Measurements from ENCODE around the gene ARMC7.

ARMC7 gene

DNA sequence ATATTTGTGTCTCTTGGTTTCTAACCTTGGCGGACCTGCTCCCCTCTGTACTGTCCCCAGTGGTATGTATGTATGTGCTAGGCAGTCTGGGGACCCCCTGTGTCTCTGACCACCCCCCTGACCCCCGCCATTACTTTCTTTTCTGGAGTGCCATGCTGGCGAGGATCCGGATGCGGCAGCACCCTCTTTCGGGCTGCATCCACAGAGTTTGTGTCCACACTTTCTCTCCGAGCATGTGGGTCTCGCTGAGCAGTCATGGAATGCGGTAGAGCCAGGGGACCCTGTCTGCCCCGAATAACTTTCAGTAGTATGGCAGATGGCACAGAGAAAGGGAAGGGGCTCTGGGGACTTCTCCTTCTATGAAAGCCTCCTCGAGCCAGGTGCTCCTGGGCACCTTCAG, 45.7 kb upstream of the ARMC7 start:
- H3K9me3 ChIP-seq (ENCODE audit: control extremely low read depth in 1 of 5, control insufficient read depth in 4 of 5, insufficient read depth in 2 of 5, low read depth in 1 of 5, low read length in 4 of 5), result no peaks in the 10 kb centered on the region
- peaks cover 9 to 58% (median 45%) of the 10 kb centered on the region in 4 experiments for H3K36me3 ChIP-seq (ENCODE audit: control insufficient read depth in 4 of 4, insufficient read depth in 4 of 4, low read length in 3 of 4)
- no peak for DNase-seq
- H3K4me1 ChIP-seq (ENCODE audit: control extremely low read depth in 1 of 4, control insufficient read depth in 4 of 4, insufficient read depth in 4 of 4, low read length in 3 of 4), result peaks cover 1 to 26% (median 26%) of the 10 kb centered on the region in 4 experiments
- no peaks in the 10 kb centered on the region for H3K27me3 ChIP-seq (replicated peaks in 2 of 5; ENCODE audit: control insufficient read depth in 4 of 5, insufficient read depth in 5 of 5, low read length in 4 of 5)
- ChIA-PET POLR2A (no interaction called here), CTCF (interaction anchor here (0.9 to 9.9 kb wide), 6 partner anchors 9 to 67 kb away, joined by 3 to 107 read pairs (median 4); partner anchors contain the start of genes ARMC7 and NT5C)
- H3K4me3 ChIP-seq (ENCODE audit: control insufficient read depth in 1 of 7, extremely low read depth in 1 of 7, insufficient read depth in 4 of 7, low read depth in 2 of 7, low read length in 6 of 7), result no peak overlapping the region
- WGBS (ENCODE audit: insufficient coverage), result 89% methylated on average over 11 of the region's 11 CpGs
- no peak overlapping the region for H3K27ac ChIP-seq (ENCODE audit: insufficient read depth in 1 of 2, low read depth in 1 of 2, low read length in 2 of 2, poor library complexity in 1 of 2, severe bottlenecking in 2 of 2)

DNA sequence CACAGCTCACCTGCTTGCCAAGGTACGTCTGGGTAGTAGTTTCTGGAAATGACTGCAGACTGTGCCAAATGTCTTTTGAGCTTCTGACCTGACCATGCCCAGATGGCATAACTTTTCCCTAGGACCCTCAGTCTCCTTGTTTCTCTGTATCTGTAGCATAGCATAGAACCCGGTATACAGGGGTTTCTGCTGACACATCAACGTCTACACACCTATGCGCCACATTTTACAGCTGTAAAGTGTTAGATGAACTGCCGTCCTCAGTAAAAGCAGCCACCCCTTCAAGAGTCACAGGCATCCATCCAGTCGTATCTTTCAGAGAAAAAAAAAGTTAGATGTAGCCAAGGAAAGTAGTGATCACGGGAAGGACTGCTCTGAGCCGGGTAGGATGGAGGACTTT, 45.3 kb upstream of the ARMC7 start:
- POLR2A ChIA-PET, result no interaction called here
- no peaks in the 10 kb centered on the region for H3K9me3 ChIP-seq (ENCODE audit: control extremely low read depth in 1 of 5, control insufficient read depth in 4 of 5, insufficient read depth in 2 of 5, low read depth in 1 of 5, low read length in 4 of 5)
- CTCF ChIA-PET, result interaction anchor here (0.6 to 9.9 kb wide), 7 partner anchors 8 to 137 kb away, joined by 3 to 107 read pairs (median 3); partner anchors contain the start of gene NT5C
- 96% methylated on average over 8 of the region's 8 CpGs for WGBS (ENCODE audit: insufficient coverage)
- peaks cover 9 to 55% (median 44%) of the 10 kb centered on the region in 4 experiments for H3K36me3 ChIP-seq (ENCODE audit: control insufficient read depth in 4 of 4, insufficient read depth in 4 of 4, low read length in 3 of 4)
- H3K27ac ChIP-seq (ENCODE audit: insufficient read depth in 1 of 2, low read depth in 1 of 2, low read length in 2 of 2, poor library complexity in 1 of 2, severe bottlenecking in 2 of 2), result no peak overlapping the region
- no peak overlapping the region for H3K4me3 ChIP-seq (ENCODE audit: control insufficient read depth in 1 of 7, extremely low read depth in 1 of 7, insufficient read depth in 4 of 7, low read depth in 2 of 7, low read length in 6 of 7)
- peaks cover 1 to 26% (median 24%) of the 10 kb centered on the region in 4 experiments for H3K4me1 ChIP-seq (ENCODE audit: control extremely low read depth in 1 of 4, control insufficient read depth in 4 of 4, insufficient read depth in 4 of 4, low read length in 3 of 4)
- no peak for DNase-seq
- no peaks in the 10 kb centered on the region for H3K27me3 ChIP-seq (replicated peaks in 2 of 5; ENCODE audit: control insufficient read depth in 4 of 5, insufficient read depth in 5 of 5, low read length in 4 of 5)

DNA sequence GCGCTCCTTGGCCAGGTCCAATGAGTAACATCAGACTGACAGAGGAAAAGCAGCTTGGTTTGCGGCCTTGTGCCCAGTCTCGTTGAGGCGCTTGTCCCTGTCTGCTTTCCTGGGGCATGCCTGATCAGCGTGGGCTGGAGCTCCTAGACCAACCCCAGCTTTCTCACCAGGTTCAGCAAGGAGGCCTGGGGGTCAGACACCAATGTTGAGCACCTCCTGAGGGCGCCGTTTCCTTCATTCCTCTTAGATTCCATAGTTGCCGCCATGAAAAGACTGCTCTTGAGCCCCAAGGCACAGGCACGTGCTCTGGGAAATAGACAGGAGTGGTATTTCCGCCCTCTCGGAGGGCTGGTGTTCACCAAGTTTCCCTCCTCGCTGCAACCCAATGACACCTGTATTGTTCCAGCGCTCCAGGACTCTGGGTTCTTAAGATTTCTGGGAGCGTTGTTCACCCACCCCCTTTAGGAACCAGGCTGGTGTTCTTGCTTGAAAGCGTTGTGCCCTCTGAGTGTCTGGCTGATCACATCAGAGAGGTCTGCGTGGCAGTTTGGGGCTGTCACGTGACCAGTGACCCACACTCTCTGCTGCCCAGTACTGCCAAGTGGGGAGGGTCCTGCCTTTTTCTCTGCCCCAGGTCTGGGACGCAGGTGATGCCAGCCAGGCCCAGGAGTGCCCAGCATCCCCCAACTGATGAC, 44.8 kb upstream of the ARMC7 start:
- Histone ChIP-seq H3K36me3 (ENCODE audit: control insufficient read depth in 4 of 4, insufficient read depth in 4 of 4, low read length in 3 of 4) (peaks cover 9 to 50% (median 43%) of the 10 kb centered on the region in 4 experiments), H3K4me1 (ENCODE audit: control extremely low read depth in 1 of 4, control insufficient read depth in 4 of 4, insufficient read depth in 4 of 4, low read length in 3 of 4) (peaks cover 0 to 21% (median 19%) of the 10 kb centered on the region in 4 experiments), H3K9me3 (ENCODE audit: control extremely low read depth in 1 of 5, control insufficient read depth in 4 of 5, insufficient read depth in 2 of 5, low read depth in 1 of 5, low read length in 4 of 5) (no peaks in the 10 kb centered on the region), H3K4me3 (ENCODE audit: control insufficient read depth in 1 of 7, extremely low read depth in 1 of 7, insufficient read depth in 4 of 7, low read depth in 2 of 7, low read length in 6 of 7) (no peak overlapping the region), H3K27ac (ENCODE audit: insufficient read depth in 1 of 2, low read depth in 1 of 2, low read length in 2 of 2, poor library complexity in 1 of 2, severe bottlenecking in 2 of 2) (no peak overlapping the region), H3K27me3 (replicated peaks in 2 of 5; ENCODE audit: control insufficient read depth in 4 of 5, insufficient read depth in 5 of 5, low read length in 4 of 5) (no peaks in the 10 kb centered on the region)
- CTCF ChIA-PET, result interaction anchor here (0.6 to 9.9 kb wide), 8 partner anchors 8 to 137 kb away, joined by 3 to 107 read pairs (median 4); partner anchors contain the start of gene NT5C
- no peak for DNase-seq
- 97% methylated on average over 16 of the region's 18 CpGs for WGBS (ENCODE audit: insufficient coverage)
- POLR2A ChIA-PET, result no interaction called here

DNA sequence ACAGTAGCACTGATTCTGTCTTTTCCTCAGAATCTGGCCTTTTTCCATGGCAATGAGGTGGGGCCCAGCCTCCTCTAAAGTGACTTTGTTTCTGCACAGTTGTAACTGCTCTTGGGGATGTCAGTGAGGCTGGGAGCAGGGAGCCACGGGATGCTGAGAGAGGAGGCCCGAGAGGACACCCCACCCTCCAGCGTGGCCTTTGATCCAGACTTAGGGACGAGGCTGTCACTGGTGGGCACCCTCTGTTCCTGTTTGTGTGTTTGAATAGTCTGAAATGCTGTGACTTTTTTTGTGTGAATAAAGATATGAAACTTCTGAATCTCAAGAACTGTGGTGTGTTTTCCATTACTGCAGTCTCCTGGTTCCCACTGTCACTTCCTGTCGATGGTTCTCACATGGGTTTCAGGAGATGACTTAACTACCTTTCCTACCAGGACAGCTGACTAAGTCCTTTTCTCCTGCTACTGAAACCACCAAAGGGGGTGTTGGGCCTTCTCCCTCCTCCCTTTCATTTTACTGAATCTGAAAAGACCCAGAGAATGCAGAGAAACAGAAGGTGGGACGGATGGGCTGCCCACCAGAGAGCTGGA, 44.1 kb upstream of the ARMC7 start:
- ChIA-PET CTCF (interaction anchor here (0.9 to 1.5 kb wide), 2 partner anchors 14 to 54 kb away, joined by 4 read pairs; no protein-coding TSS in a partner anchor), POLR2A (no interaction called here)
- Histone ChIP-seq H3K4me1 (ENCODE audit: control extremely low read depth in 1 of 4, control insufficient read depth in 4 of 4, insufficient read depth in 4 of 4, low read length in 3 of 4) (peaks cover 0 to 21% (median 18%) of the 10 kb centered on the region in 4 experiments), H3K9me3 (ENCODE audit: control extremely low read depth in 1 of 5, control insufficient read depth in 4 of 5, insufficient read depth in 2 of 5, low read depth in 1 of 5, low read length in 4 of 5) (no peaks in the 10 kb centered on the region), H3K36me3 (ENCODE audit: control insufficient read depth in 4 of 4, insufficient read depth in 4 of 4, low read length in 3 of 4) (peaks cover 9 to 47% (median 41%) of the 10 kb centered on the region in 4 experiments), H3K4me3 (ENCODE audit: control insufficient read depth in 1 of 7, extremely low read depth in 1 of 7, insufficient read depth in 4 of 7, low read depth in 2 of 7, low read length in 6 of 7) (no peak overlapping the region), H3K27ac (ENCODE audit: insufficient read depth in 1 of 2, low read depth in 1 of 2, low read length in 2 of 2, poor library complexity in 1 of 2, severe bottlenecking in 2 of 2) (no peak overlapping the region), H3K27me3 (replicated peaks in 2 of 5; ENCODE audit: control insufficient read depth in 4 of 5, insufficient read depth in 5 of 5, low read length in 4 of 5) (no peaks in the 10 kb centered on the region)
- DNase-seq, result no peak
- WGBS (ENCODE audit: insufficient coverage), result 74% methylated on average over 5 of the region's 6 CpGs

DNA sequence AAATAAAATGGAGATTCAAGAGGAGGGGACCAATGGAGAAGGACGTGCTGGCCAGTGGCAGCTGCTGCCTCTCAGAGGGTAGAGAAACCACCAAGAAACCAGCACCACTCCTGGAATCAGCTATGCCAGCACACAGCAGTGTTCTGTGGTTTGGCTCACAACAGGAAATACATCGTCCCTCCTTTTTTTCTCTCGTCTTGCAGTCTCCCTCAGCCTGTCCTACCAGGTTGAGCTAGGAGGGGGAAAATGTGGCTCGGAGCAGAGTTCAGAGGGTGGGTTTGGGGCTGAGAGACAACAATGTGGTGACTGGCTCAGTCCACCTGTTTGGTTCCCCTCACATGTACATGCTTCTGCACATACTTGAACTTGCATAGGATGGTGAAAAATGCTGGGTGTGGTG, 41.9 kb upstream of the ARMC7 start:
- no peaks in the 10 kb centered on the region for H3K9me3 ChIP-seq (ENCODE audit: control extremely low read depth in 1 of 5, control insufficient read depth in 4 of 5, insufficient read depth in 2 of 5, low read depth in 1 of 5, low read length in 4 of 5)
- WGBS (ENCODE audit: insufficient coverage), result no CpG with 5 or more reads among the region's 4 CpGs
- peak overlapping the region in 3 of 7 experiments; percentile 2 to 48 (median 4) for H3K4me3 ChIP-seq (ENCODE audit: control insufficient read depth in 1 of 7, extremely low read depth in 1 of 7, insufficient read depth in 4 of 7, low read depth in 2 of 7, low read length in 6 of 7)
- peak in 2 of 3 donors; percentile 57 to 73 for DNase-seq
- CTCF ChIA-PET, result interaction anchor here (0.8 to 2.5 kb wide), 7 partner anchors 9 to 171 kb away, joined by 3 to 9 read pairs (median 4); no protein-coding TSS in a partner anchor
- H3K27ac ChIP-seq (ENCODE audit: insufficient read depth in 1 of 2, low read depth in 1 of 2, low read length in 2 of 2, poor library complexity in 1 of 2, severe bottlenecking in 2 of 2), result no peak overlapping the region
- H3K27me3 ChIP-seq (replicated peaks in 2 of 5; ENCODE audit: control insufficient read depth in 4 of 5, insufficient read depth in 5 of 5, low read length in 4 of 5), result no peaks in the 10 kb centered on the region
- H3K4me1 ChIP-seq (ENCODE audit: control extremely low read depth in 1 of 4, control insufficient read depth in 4 of 4, insufficient read depth in 4 of 4, low read length in 3 of 4), result peaks cover 0 to 21% (median 18%) of the 10 kb centered on the region in 4 experiments
- peaks cover 2 to 27% (median 22%) of the 10 kb centered on the region in 4 experiments for H3K36me3 ChIP-seq (ENCODE audit: control insufficient read depth in 4 of 4, insufficient read depth in 4 of 4, low read length in 3 of 4)
- POLR2A ChIA-PET, result no interaction called here

DNA sequence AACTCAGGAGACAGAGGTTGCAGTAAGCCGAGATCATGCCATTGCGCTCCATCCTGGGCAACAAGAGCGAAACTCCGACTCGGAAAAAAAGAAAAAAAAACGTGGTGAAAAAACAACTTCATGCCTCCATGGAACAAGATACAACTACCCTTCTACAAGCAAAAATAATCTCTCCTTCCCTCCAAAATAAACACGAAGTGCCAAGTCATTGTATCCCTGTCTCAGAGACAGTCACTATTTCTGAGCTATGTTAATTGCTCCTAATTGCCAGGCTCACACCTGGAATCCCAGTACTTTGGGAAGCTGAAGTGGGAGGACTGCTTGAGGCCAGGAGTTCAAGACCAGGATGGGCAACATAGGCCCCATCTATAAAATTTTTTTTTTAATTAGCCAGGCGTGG, 41.0 kb upstream of the ARMC7 start:
- ChIA-PET POLR2A (no interaction called here), CTCF (interaction anchor here (0.8 to 9.2 kb wide), 12 partner anchors 8 to 170 kb away, joined by 3 to 107 read pairs (median 5); partner anchors contain the start of genes NUP85 and SLC16A5)
- no peaks in the 10 kb centered on the region for H3K9me3 ChIP-seq (ENCODE audit: control extremely low read depth in 1 of 5, control insufficient read depth in 4 of 5, insufficient read depth in 2 of 5, low read depth in 1 of 5, low read length in 4 of 5)
- H3K27me3 ChIP-seq (replicated peaks in 2 of 5; ENCODE audit: control insufficient read depth in 4 of 5, insufficient read depth in 5 of 5, low read length in 4 of 5), result no peaks in the 10 kb centered on the region
- no peak overlapping the region for H3K27ac ChIP-seq (ENCODE audit: insufficient read depth in 1 of 2, low read depth in 1 of 2, low read length in 2 of 2, poor library complexity in 1 of 2, severe bottlenecking in 2 of 2)
- H3K4me3 ChIP-seq (ENCODE audit: control insufficient read depth in 1 of 7, extremely low read depth in 1 of 7, insufficient read depth in 4 of 7, low read depth in 2 of 7, low read length in 6 of 7), result no peak overlapping the region
- WGBS (ENCODE audit: insufficient coverage), result 94% methylated on average over 5 of the region's 8 CpGs
- H3K4me1 ChIP-seq (ENCODE audit: control extremely low read depth in 1 of 4, control insufficient read depth in 4 of 4, insufficient read depth in 4 of 4, low read length in 3 of 4), result peaks cover 0 to 21% (median 18%) of the 10 kb centered on the region in 4 experiments
- no peak for DNase-seq
- peaks cover 0 to 18% (median 14%) of the 10 kb centered on the region in 4 experiments for H3K36me3 ChIP-seq (ENCODE audit: control insufficient read depth in 4 of 4, insufficient read depth in 4 of 4, low read length in 3 of 4)

Data from common myeloid progenitor, CD34-positive (primary cell).